PC-9 (cell line): ENCODE measurements around the gene FSIP1. TPM values are rescaled to one million over a fixed set of nuclear protein-coding genes. Genes with fewer than 3 reads are reported as not detected.

Experiments used
- BruUV-seq: library from RNA; stranded (reverse); fragments of 400-500 nt; replicated peaks from 2 replicates; lab custom pipeline; 2021; lab: Mats Ljungman, UMichigan
- CTCF ChIA-PET: fragments of 300-600 bp; sonication (Branson Sonifier 250); formaldehyde crosslinking; loops from one replicate; lab custom pipeline; 2022; ENCODE audit warnings: antibody characterized with exemption; lab: Charles Lee
- POLR2A ChIA-PET: fragments of 300-600 bp; sonication (Branson Sonifier 250); formaldehyde crosslinking; loops from one replicate; lab custom pipeline; 2022; ENCODE audit warnings: antibody characterized with exemption; ENCODE audit not compliant: unreplicated experiment; lab: Charles Lee
- DNase-seq, 2 experiments: peaks; one replicate each; pipeline versions ENCODE4 v3.0.0 to v3.0.0-alpha.2; 2015 to 2022; ENCODE audit warnings: mixed read lengths in 1 of 2
- H2AFZ ChIP-seq: fragments of 200-600 bp; sonication (generic); 2 replicates; pipeline ENCODE4 v1.8.1; 2017; ENCODE audit warnings: antibody characterized with exemption
- H3F3A ChIP-seq: fragments of 200-600 bp; sonication (generic); 2 replicates; pipeline ENCODE4 v1.8.1; 2017; ENCODE audit warnings: antibody characterized with exemption, mild to moderate bottlenecking, low read depth; ENCODE audit not compliant: insufficient read depth
- H3K27ac ChIP-seq: fragments of 200-600 bp; sonication (generic); 2 replicates; pipeline ENCODE4 v1.6.1; 2016; ENCODE audit warnings: mixed run types
- H3K27me3 ChIP-seq: fragments of 200-600 bp; sonication (generic); 2 replicates; pipeline ENCODE4 v1.6.1; 2016; ENCODE audit warnings: low read depth, mixed run types; ENCODE audit not compliant: insufficient read depth
- H3K36me3 ChIP-seq: fragments of 200-600 bp; sonication (generic); 2 replicates; pipeline ENCODE4 v1.6.1; 2016; ENCODE audit warnings: low read depth, mixed run types
- H3K4me1 ChIP-seq: fragments of 200-600 bp; sonication (generic); replicated peaks from 2 replicates; pipeline ENCODE4 v1.6.1; 2016; ENCODE audit warnings: mixed run types; ENCODE audit not compliant: insufficient read depth
- H3K4me2 ChIP-seq: fragments of 200-600 bp; sonication (generic); 2 replicates; pipeline ENCODE4 v1.6.1; 2017; ENCODE audit warnings: mixed run types
- H3K4me3 ChIP-seq: fragments of 200-600 bp; sonication (generic); 2 replicates; pipeline ENCODE4 v1.6.1; 2016; ENCODE audit warnings: mixed run types
- H3K79me2 ChIP-seq: fragments of 200-600 bp; sonication (generic); 2 replicates; pipeline ENCODE4 v1.6.1; 2017; ENCODE audit warnings: low read depth, mixed run types
- H3K9me2 ChIP-seq: fragments of 200-600 bp; sonication (generic); 2 replicates; pipeline ENCODE4 v1.8.1; 2017; ENCODE audit warnings: mild to moderate bottlenecking; ENCODE audit not compliant: insufficient read depth
- H3K9me3 ChIP-seq: fragments of 200-600 bp; sonication (generic); 2 replicates; pipeline ENCODE4 v1.8.1; 2016; ENCODE audit warnings: low read depth; ENCODE audit not compliant: insufficient read depth
- H4K20me1 ChIP-seq: fragments of 200-600 bp; sonication (generic); 2 replicates; pipeline ENCODE4 v1.8.1; 2017; ENCODE audit not compliant: insufficient read depth
- EZH2 ChIP-seq: fragments of 200-600 bp; sonication (generic); IDR thresholded peaks from 2 replicates; pipeline ENCODE4 v1.8.0; 2017; ENCODE audit warnings: antibody characterized with exemption, low read depth
- intact Hi-C: fragments of 100-400 bp; cut with micrococcal nuclease; formaldehyde crosslinking; loops from one replicate; pipeline ENCODE4 v1.10.0; 2022; ENCODE audit not compliant: unreplicated experiment
- total RNA-seq: library from RNA; stranded (reverse); gene quantifications from 2 replicates; pipeline ENCODE4 v1.2.3, GENCODE V29; 2021
- TF ChIP-seq, protein P1 (sequence below): fragments of 200-600 bp; sonication (generic); conservative IDR thresholded peaks from 2 replicates; pipeline ENCODE4 v1.6.1; 2017; ENCODE audit warnings: mixed run types, antibody characterized with exemption, mild to moderate bottlenecking, moderate library complexity

FSIP1 gene
- total RNA-seq, 1 experiment from 2014 or later = 1.2 TPM

GRCh38 chr15:39565851-39566250, 216.8 kb downstream of the FSIP1 start:
- Histone ChIP-seq H3F3A (no peaks in the 10 kb centered on the region), H2AFZ (no peak overlapping the region), H3K4me1 (no peaks in the 10 kb centered on the region), H3K79me2 (no peaks in the 10 kb centered on the region), H3K27me3 (no peaks in the 10 kb centered on the region), H3K27ac (no peak overlapping the region), H3K4me3 (no peak overlapping the region), H4K20me1 (no peaks in the 10 kb centered on the region), H3K9me3 (no peaks in the 10 kb centered on the region), H3K9me2 (no peaks in the 10 kb centered on the region), H3K4me2 (no peak overlapping the region), H3K36me3 (no peaks in the 10 kb centered on the region)
- DNase-seq = no peak
- intact Hi-C loops = no loop called here
- no TSS peak for BruUV-seq
- ChIA-PET CTCF (no interaction called here), POLR2A (interaction anchor here (0.6 kb wide), 1 partner anchor 99 kb away, joined by 3 read pairs; no protein-coding TSS in a partner anchor)
- no peak for TF ChIP-seq EZH2
- TF ChIP-seq, protein P1, sequence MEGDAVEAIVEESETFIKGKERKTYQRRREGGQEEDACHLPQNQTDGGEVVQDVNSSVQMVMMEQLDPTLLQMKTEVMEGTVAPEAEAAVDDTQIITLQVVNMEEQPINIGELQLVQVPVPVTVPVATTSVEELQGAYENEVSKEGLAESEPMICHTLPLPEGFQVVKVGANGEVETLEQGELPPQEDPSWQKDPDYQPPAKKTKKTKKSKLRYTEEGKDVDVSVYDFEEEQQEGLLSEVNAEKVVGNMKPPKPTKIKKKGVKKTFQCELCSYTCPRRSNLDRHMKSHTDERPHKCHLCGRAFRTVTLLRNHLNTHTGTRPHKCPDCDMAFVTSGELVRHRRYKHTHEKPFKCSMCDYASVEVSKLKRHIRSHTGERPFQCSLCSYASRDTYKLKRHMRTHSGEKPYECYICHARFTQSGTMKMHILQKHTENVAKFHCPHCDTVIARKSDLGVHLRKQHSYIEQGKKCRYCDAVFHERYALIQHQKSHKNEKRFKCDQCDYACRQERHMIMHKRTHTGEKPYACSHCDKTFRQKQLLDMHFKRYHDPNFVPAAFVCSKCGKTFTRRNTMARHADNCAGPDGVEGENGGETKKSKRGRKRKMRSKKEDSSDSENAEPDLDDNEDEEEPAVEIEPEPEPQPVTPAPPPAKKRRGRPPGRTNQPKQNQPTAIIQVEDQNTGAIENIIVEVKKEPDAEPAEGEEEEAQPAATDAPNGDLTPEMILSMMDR = no peak

DNA sequence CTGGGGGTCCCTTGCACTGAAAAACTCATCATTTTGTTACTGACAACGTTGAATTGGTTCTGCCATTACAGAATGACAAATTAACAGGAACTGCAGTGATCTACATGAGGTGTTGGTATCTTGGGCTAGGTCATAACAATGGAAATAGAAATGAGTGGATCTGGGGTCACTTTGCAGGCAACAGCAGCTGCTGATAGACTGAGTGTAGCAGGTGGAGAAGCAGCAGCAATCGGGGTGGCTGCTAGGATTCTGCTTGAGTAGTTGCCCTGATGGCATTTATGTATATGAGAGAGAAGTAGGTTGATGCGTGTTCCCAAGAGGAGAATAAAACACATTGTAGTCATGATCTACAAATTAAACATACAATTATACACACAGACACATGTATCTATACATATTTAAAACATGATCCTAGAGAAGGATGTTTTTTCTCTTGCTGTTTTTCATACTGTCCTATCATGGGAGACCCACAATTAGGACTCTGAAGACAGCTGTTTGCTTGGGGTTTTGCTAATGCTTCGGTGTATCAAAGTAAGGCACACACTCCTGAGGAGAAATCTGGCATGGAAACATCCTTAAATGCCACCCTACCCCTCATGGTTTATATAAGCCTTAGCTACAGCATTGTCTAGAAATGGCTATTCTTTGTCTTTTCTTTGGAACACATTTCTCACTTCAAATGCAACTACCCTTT, 217.5 kb downstream of the FSIP1 start:
- Histone ChIP-seq H3F3A (no peaks in the 10 kb centered on the region), H3K27me3 (no peaks in the 10 kb centered on the region), H3K4me3 (no peak overlapping the region), H3K79me2 (no peaks in the 10 kb centered on the region), H3K27ac (no peak overlapping the region), H3K4me1 (no peaks in the 10 kb centered on the region), H3K36me3 (no peaks in the 10 kb centered on the region), H4K20me1 (no peaks in the 10 kb centered on the region), H2AFZ (no peak overlapping the region), H3K9me3 (no peaks in the 10 kb centered on the region), H3K4me2 (no peak overlapping the region), H3K9me2 (no peaks in the 10 kb centered on the region)
- ChIA-PET CTCF (no interaction called here), POLR2A (interaction anchor here (0.6 kb wide), 1 partner anchor 98 kb away, joined by 3 read pairs; no protein-coding TSS in a partner anchor)
- no TSS peak for BruUV-seq
- no peak for DNase-seq
- intact Hi-C loops = no loop called here
- TF ChIP-seq EZH2 = no peak
- TF ChIP-seq, protein P1 = no peak

GRCh38 chr15:39558421-39558820, 224.2 kb downstream of the FSIP1 start:
- Histone ChIP-seq H3K27ac (no peak overlapping the region), H4K20me1 (no peaks in the 10 kb centered on the region), H3K9me3 (no peaks in the 10 kb centered on the region), H3K9me2 (no peaks in the 10 kb centered on the region), H3K36me3 (no peaks in the 10 kb centered on the region), H3K4me3 (no peak overlapping the region), H3K79me2 (no peaks in the 10 kb centered on the region), H2AFZ (no peak overlapping the region), H3K27me3 (no peaks in the 10 kb centered on the region), H3K4me2 (no peak overlapping the region), H3F3A (no peaks in the 10 kb centered on the region), H3K4me1 (no peaks in the 10 kb centered on the region)
- CTCF ChIA-PET = no interaction called here
- no TSS peak for BruUV-seq
- POLR2A ChIA-PET = no interaction called here
- intact Hi-C loops = no loop called here
- TF ChIP-seq, protein P1 = no peak
- no peak for TF ChIP-seq EZH2
- no peak for DNase-seq
